Measurements from ENCODE around the gene TMEM121. TPM values are rescaled to one million over a fixed set of nuclear protein-coding genes. Genes with fewer than 3 reads are reported as not detected.

Gene TMEM121
- total and polyA plus RNA-seq, 2 of the 8 experiments (the other 6 are each of a cell fraction or from before 2014, with no cell fraction given), result 1.9 TPM; not detected in 1

DNA sequence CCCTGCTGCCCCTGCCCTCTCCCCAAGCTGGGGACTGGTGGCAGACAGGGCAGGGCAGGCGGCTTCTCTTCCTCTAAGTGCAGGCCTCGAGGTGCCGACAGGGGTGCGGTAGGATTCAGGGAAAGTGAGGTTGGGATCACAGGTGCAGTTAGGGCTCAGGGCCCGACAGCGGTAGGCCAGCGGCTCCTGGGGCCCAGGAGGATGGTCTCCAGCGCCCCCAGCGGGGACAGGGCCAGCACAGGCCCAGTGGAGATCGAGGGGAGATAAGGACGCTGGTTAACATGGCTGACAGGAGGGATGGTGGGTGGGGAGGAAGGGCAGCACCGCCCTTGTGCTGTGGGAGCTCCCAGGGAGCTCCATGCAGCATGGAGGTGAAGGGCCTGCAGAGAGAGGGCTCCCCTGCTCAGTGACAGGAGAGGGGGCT, 40.6 kb upstream of the TMEM121 start:
- Histone ChIP-seq H2BK15ac (ENCODE audit: low read length) (0 out of 2 replicates have a peak overlapping the region, but pooled peaks have one; percentile 72), H3K56ac (replicated peaks; ENCODE audit: insufficient read length, low read depth, low read length) (no peak overlapping the region), H3K36me3 (ENCODE audit: control insufficient read depth in 2 of 4, insufficient read depth in 4 of 4, low read length in 3 of 4) (no peaks in the 10 kb centered on the region), H3K27ac (ENCODE audit: low read depth, low read length) (no peak overlapping the region), H3K23ac (ENCODE audit: insufficient read length) (no peak overlapping the region), H4K8ac (ENCODE audit: extremely low read depth, insufficient read depth, low read length) (peak overlapping the region; percentile 84; the same call in 1 of the 2 replicates), H4K91ac (replicated peaks; ENCODE audit: insufficient read length, low read length) (no peak overlapping the region), H3K9me3 (ENCODE audit: insufficient read depth in 2 of 2, low read depth in 1 of 2, low read length in 1 of 2) (no peaks in the 10 kb centered on the region), H2BK120ac (replicated peaks; ENCODE audit: low read depth, low read length) (no peak overlapping the region), H3K4ac (replicated peaks; ENCODE audit: insufficient read length, low read depth, low read length) (no peak overlapping the region), H3K23me2 (ENCODE audit: low read depth, low read length) (peaks cover 11% of the 10 kb centered on the region; the same call in 1 of the 2 replicates), H3K4me2 (ENCODE audit: insufficient read depth in 1 of 2, low read depth in 2 of 2, low read length in 2 of 2) (peak overlapping the region; percentile 53 to 75), H2AK5ac (ENCODE audit: low read depth, low read length) (no peak overlapping the region), H2BK5ac (ENCODE audit: low read depth, low read length) (no peak overlapping the region), H3K4me1 (replicated peaks in 1 of 4; ENCODE audit: control insufficient read depth in 3 of 4, insufficient read depth in 4 of 4, low read length in 3 of 4) (peaks cover 0 to 32% (median 14%) of the 10 kb centered on the region in 4 experiments; a peak in 5 of 7 replicates), H3K18ac (ENCODE audit: extremely low read depth, low read length) (peak overlapping the region; percentile 60), H2BK20ac (ENCODE audit: low read length) (no peak overlapping the region), H3K79me2 (ENCODE audit: control insufficient read depth in 1 of 2, insufficient read depth in 2 of 2, low read length in 2 of 2) (no peaks in the 10 kb centered on the region), H4K5ac (ENCODE audit: insufficient read length, low read depth, low read length) (no peak overlapping the region), H3K27me3 (replicated peaks in 1 of 4; ENCODE audit: control insufficient read depth in 3 of 4, extremely low read depth in 1 of 4, insufficient read depth in 3 of 4, low read length in 3 of 4) (peaks cover 31 to 82% (median 66%) of the 10 kb centered on the region in 4 experiments), H2BK12ac (ENCODE audit: low read depth, low read length) (no peak overlapping the region), H3K79me1 (ENCODE audit: low read depth, low read length) (no peaks in the 10 kb centered on the region), H4K20me1 (replicated peaks in 1 of 2; ENCODE audit: control insufficient read depth in 1 of 2, insufficient read depth in 2 of 2, low read length in 2 of 2) (peaks cover 0 to 9% of the 10 kb centered on the region in 2 experiments), H3K4me3 (ENCODE audit: extremely low read depth in 1 of 4, insufficient read depth in 2 of 4, low read depth in 3 of 4, low read length in 4 of 4) (peak overlapping the region in 1 of 4 experiments; percentile 61; a peak in 2 of 8 replicates), H3K9ac (replicated peaks in 1 of 4; ENCODE audit: extremely low read depth in 1 of 4, low read depth in 3 of 4, low read length in 3 of 4) (no peak overlapping the region), H3K14ac (ENCODE audit: insufficient read length) (no peak overlapping the region), H2AFZ (ENCODE audit: low read length) (no peak overlapping the region)
- DNase-seq (ENCODE audit: low read depth in 1 of 2, low spot score in 2 of 2) (peak in 1 of 2 experiments; percentile 83), FAIRE-seq (no peak)
- POLR2A ChIA-PET (ENCODE audit: partially characterized antibody), result interaction anchor here (0.8 to 1.5 kb wide), 2 partner anchors 9 to 11 kb away, joined by 3 to 8 read pairs; no protein-coding TSS in a partner anchor
- CTCF ChIA-PET (ENCODE audit: partially characterized antibody), result interaction anchor here (0.6 to 1.7 kb wide), 12 partner anchors 9 to 372 kb away, joined by 3 to 17 read pairs (median 4); no protein-coding TSS in a partner anchor
- 12% methylated on average over 12 of the region's 12 CpGs; no CpG with 5 or more reads in 1 of the 2 experiments for WGBS, 2 experiments (ENCODE audit: extremely low coverage in 1 of 2, insufficient coverage in 1 of 2, insufficient read length in 1 of 2, insufficient replicate concordance in 2 of 2, low coverage in 1 of 2, low lambda C conversion rate in 2 of 2, missing lambda C conversion rate in 1 of 2)
- no peak for TF ChIP-seq POLR2A (IDR thresholded peaks at IDR 0.05; ENCODE audit: control extremely low read depth in 1 of 2, low read depth in 2 of 2, low read length in 2 of 2)
- TF ChIP-seq YY1 (IDR thresholded peaks at IDR 0.05; ENCODE audit: low read depth, low read length), result peak; percentile 77; the same call in 1 of the 2 replicates
- 0 out of 2 replicates have a peak, but pooled peaks have one; percentile 34 for TF ChIP-seq TCF12 (IDR thresholded peaks at IDR 0.05; ENCODE audit: low read depth, low read length)
- TF ChIP-seq RAD21 (IDR thresholded peaks at IDR 0.05 in 1 of 2, conservative IDR thresholded peaks at IDR 0.05 in 1 of 2; ENCODE audit: low read depth in 2 of 2, low read length in 2 of 2), result peak; percentile 74 to 77
- TF ChIP-seq ASH2L (IDR thresholded peaks at IDR 0.05; ENCODE audit: low read length), result peak; percentile 38
- TF ChIP-seq, protein P1, sequence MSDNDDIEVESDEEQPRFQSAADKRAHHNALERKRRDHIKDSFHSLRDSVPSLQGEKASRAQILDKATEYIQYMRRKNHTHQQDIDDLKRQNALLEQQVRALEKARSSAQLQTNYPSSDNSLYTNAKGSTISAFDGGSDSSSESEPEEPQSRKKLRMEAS (IDR thresholded peaks at IDR 0.05), result peak; percentile 43; the same call in 1 of the 2 replicates
- TF ChIP-seq, protein P2, sequence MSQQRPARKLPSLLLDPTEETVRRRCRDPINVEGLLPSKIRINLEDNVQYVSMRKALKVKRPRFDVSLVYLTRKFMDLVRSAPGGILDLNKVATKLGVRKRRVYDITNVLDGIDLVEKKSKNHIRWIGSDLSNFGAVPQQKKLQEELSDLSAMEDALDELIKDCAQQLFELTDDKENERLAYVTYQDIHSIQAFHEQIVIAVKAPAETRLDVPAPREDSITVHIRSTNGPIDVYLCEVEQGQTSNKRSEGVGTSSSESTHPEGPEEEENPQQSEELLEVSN (IDR thresholded peaks at IDR 0.05), result peak; percentile 37
- TF ChIP-seq RNF2 (IDR thresholded peaks at IDR 0.05; ENCODE audit: borderline replicate concordance, low read depth, low read length, missing control alignments, poor library complexity, severe bottlenecking), result no peak
- TF ChIP-seq JUND (IDR thresholded peaks at IDR 0.05; ENCODE audit: low read length), result 0 out of 2 replicates have a peak, but pooled peaks have one; percentile 18
- no peak for TF ChIP-seq KDM4A (IDR thresholded peaks at IDR 0.05; ENCODE audit: low read depth, low read length, severe bottlenecking)
- TF ChIP-seq SP2 (IDR thresholded peaks at IDR 0.05; ENCODE audit: low read length), result no peak

Measured in H1 (cell line).